HL-60/S4 (cell line): Measurements from ENCODE around the gene OR4F15.

Source experiments
- in situ Hi-C: fragments of 300-500 bp; cut with MboI; formaldehyde crosslinking; loops from 2 replicates; pipeline ENCODE4 v1.14.3; 2022; ENCODE audit warnings: low sequenced_read_pairs

The OR4F15 gene

DNA sequence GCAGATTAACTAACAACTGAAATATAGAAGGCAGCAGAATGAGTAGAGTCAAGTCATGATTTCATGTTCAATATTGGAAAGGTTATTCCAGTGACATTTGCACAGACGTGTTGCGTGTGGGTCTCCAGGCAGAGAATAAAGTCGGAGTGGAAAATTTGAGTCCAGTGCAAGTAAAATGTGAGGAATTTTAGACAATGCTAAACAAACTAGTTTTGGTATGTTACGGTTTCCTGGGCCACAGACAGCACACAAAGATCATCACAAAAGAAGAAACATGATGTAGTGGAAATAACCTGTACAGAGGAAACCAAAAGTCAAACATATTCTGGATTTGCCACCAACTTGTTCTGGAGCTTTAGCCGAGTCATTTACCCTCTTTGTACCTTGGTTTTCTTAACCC, 8.3 kb upstream of the OR4F15 start:
- in situ Hi-C loops = no loop called here

DNA sequence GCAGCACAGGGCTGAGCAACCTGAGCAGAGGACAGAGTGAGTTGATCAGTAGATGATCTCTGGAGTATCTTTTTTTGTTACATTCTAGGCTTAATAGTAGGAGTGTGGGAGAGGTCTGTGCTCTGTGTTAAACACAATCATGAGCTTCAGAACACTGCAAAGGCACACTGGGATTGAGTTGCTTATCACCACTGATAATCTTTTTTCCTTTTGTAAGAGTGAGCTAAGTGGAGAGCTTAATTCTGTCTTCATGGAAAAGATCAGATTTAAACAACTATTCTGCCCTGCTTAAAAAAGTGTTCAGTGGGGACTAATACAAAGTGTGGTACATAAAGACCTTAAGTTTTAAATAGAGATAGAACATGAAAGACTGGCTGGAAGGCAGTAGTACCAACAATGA, 7.6 kb upstream of the OR4F15 start:
- in situ Hi-C loops = no loop called here

DNA sequence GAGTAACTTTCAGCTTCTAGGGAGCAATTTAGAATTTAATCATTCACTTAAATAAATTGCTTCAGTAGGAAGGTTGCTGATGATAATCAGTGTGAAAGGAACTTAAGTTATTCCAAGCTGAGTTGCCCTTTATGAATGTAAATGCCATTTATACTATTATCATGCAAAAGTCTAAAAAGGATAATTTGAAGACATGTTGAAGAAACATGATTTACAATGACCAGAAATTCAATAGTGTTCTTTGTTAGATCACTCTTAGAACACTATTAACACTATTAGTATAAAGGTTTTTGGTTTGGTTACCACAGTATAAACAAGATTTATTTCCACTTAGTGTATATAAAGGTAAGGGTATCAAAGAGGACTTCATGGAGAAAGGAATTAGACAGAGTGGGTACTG, 7.1 kb upstream of the OR4F15 start:
- in situ Hi-C loops = no loop called here

DNA sequence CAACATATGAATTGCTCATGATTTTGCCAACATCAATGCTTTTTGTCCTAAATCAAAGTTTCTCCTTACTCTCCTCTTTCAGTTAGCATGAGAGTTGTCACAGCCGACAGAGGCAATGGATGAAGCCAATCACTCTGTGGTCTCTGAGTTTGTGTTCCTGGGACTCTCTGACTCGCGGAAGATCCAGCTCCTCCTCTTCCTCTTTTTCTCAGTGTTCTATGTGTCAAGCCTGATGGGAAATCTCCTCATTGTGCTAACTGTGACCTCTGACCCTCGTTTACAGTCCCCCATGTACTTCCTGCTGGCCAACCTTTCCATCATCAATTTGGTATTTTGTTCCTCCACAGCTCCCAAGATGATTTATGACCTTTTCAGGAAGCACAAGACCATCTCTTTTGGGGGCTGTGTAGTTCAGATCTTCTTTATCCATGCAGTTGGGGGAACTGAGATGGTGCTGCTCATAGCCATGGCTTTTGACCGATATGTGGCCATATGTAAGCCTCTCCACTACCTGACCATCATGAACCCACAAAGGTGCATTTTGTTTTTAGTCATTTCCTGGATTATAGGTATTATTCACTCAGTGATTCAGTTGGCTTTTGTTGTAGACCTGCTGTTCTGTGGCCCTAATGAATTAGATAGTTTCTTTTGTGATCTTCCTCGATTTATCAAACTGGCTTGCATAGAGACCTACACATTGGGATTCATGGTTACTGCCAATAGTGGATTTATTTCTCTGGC, 6.2 kb upstream of the OR4F15 start:
- in situ Hi-C loops = no loop called here

DNA sequence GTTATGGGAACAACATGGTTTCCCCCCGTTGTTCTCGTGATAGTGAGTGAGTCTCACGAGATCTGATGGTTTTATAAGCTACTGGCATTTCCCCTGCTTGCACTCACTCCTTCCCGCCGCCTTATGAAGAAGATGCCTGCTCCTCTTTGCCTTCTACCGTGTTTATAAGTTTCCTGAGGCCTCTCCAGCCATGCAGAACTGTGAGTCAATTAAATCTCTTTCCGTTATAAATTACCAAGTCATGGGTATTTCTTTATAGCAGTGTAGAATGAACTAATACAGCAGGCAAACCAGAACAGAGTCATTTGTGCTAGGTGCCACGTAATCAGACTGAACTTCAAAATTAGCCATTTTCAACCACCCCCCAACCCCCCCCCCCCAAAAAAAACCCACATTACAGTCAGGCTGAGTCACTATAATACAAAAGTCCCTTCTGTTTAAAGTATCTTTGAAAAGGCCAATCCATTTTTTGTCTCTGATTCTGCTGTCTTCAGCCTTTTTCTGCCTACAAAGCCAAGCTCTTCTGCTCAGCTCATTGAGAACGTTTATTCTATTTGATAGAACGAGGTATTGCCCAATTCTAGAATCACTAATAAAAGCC, 4.6 kb upstream of the OR4F15 start:
- in situ Hi-C loops = no loop called here

DNA sequence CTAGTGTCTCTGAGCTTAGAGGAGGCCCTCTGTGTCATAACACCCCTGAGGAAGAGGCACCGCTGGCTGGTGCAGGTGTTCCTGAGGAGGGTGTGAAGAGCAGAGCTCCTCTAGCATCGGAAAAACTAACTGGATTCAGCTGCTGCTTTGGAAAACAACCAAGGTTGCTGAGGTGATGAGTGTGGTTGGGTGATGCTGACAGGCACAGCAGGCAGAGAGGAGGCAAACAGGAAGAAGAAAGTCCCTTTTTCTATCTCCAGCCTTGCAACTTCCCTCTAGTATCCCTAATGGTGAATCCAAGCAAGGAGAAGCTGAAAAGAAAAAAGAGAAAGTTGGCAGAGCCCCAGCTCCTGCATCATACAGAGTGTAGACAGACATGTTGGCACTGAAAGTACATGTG, 3.8 kb upstream of the OR4F15 start:
- in situ Hi-C loops = no loop called here

DNA sequence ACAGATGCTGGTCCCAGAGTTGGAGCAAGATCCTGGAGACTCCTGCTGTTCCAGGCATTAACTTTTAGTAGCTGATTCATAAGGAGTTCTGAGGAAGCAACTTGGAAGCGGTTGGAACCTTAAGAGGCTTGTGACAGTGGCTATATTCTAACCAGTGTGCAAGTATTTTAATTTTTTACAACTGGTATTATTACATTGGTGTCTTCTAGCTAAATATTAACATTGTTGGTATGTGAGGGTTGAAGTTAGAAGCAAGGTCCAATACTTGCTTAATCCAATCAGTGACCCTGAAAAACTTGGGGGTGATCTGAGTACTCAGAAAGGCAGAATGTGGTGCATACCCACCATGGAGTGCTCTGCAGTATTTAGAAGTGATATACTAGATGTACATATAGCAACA, 1.5 kb upstream of the OR4F15 start:
- in situ Hi-C loops = no loop called here

DNA sequence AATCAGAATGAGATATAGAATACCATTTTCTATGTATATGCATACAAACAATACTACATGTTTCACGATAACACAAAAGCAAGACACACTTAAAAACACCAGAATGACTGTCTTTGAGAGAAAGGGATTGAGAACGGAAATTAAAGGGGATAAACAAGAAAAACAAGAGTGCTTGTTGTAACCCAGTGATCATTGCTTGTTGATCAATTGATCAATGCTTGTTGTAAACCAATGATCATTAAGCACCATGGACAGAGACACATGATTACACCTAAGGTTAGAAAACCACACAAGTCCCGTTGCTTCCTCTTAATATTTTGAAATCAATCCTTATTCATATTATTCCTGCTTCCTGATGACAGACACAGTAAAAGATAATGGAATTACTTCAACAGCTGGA, 1.1 kb upstream of the OR4F15 start:
- in situ Hi-C loops = no loop called here

DNA sequence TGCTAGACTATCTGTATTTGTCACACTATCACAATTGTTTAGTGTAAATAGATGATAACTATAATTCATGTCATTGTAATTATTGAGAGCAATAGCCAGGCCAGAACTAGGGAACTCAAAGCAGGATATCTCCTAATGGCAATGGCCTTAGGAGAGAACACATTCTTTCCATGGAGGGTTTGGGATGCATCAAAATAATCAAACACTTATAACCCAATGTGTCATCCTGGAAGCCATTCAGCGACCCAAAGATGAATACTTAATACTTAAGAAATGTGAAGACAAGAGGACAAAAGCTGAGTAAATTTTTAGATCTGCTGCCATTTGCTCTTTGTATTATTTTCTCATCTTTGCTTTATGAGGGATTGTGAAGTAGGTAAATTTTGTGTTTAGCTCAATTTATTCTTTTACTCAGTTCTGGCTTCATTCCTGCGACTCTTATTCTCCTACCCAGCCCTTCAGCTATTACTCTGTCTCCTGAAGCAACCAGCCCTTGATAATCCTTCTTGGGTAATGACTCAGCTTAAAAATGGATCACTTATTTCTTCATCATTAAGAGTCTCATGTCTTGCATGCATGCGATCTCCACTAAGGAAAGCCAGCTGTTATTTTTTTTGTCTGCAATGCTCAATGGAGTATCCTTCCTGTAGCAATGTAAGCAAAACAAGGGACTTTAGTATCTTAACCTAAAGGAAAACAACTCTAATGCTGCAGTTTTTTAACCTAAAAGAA, 2.0 kb downstream of the OR4F15 start:
- in situ Hi-C loops = no loop called here

DNA sequence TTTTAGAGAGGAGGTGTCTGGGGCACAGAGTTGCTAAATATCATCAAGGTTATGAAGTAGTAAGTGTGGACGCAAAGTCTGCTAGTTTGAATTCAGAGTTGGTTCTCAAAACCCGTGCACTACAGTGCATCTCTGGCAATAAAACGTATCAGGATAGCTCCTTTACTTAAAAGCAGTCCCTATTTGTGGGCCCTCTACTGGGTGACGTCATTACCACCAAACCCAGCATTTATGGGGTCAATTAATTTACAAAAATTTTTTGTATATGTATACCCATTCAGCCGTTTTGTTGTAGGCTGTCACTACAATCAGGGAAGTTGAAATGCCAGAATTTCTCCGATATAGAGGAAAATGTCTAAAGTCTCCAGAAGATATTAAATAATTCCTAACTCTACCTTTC, 8.8 kb downstream of the OR4F15 start:
- in situ Hi-C loops = no loop called here

DNA sequence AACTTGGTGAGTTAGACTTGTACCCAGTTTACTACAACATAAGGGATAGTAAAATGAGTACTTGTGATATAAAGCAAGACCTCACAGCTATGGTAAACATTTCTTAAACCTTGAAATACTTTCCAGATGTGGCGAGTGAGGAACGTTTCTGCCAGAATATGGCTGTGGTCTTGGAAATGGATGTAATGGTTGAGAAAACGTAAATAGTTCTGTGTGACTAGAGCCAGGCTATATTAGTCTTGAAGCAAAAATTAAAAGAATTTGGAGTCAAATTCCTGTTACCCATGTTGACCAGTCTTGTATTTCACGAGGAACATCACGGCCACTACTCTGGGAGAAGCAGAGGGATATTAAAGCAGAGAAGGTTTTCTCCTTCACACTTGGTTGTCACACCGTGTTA, 15.3 kb downstream of the OR4F15 start:
- in situ Hi-C loops = no loop called here

DNA sequence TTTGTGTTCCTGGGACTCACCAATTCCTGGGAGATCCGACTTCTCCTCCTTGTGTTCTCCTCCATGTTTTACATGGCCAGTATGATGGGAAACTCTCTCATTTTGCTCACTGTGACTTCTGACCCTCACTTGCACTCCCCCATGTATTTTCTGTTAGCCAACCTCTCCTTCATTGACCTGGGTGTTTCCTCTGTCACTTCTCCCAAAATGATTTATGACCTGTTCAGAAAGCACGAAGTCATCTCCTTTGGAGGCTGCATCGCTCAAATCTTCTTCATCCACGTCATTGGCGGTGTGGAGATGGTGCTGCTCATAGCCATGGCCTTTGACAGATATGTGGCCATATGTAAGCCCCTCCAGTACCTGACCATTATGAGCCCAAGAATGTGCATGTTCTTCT, 16.8 kb downstream of the OR4F15 start:
- in situ Hi-C loops = no loop called here

DNA sequence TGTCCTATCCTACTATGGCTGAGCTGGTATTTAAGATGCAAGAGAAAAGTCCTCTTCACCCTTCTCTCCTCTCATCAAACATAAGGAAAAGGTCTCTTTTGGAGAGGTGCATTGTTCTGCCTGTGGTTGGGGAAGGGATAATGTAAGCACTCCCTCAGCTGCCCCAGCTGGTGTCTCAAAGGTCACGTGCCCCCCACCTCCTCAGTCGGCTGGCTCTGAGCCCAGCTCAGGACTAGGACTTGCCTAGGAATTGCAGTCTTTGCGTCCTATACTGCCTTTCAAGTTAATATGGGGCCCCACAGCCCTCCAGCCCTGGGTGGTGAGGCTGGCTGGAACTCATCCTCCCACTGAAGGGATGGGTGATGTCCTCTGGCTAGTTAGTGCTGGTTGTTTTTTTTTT, 29.7 kb downstream of the OR4F15 start:
- in situ Hi-C loops = no loop called here

DNA sequence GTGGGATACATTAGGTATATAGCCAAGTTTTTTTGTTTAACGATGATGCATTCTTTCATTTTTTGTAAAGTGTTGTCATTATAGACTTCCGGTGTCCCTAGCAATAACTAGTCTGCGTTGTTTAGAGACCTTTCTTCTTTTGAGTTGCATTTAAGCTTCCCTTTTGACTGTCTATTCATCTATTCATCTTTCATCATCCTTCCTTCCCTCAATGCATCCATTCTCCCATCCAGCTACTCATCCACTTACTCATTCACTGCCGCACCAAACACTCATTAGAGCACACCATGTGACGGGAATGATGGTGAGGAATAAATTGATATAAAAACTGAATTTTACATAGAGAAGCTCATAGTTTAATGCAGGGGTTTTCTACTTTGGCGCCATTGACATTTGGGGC, 32.9 kb downstream of the OR4F15 start:
- in situ Hi-C loops = no loop called here

DNA sequence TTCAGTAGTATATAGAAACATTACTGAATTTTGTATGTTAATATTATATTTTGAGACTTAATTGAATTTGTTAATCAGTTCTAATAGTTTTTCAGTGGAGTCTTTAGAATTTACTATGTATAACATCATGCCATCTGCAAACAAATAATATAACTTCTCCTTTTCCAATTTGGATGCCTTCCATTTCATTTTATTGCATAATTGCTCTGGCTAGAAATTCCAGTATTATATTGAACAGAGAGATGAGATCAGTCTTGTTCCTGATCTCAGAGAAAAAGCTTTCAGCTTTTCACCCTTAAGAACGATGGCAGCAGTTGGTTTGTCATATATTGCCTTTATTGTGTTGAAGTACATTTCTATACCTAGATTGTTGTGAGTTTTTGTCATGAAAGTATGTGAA, 40.4 kb downstream of the OR4F15 start:
- in situ Hi-C loops = no loop called here
